KG1 (cell line): ENCODE measurements around the gene RFTN2.
"Not testable (repeated sequence)": the region's sequence is repeated elsewhere in the genome, so short reads cannot be mapped to it uniquely, and the experiment has no call there.

ENCODE experiments used
- DNase-seq: peaks from one replicate; lab custom pipeline; 2025; lab: John Stamatoyannopoulos, UW

RFTN2 gene

GRCh38 chr2:197674591-197674990, 796 bp downstream of the RFTN2 start:
- no peak for DNase-seq

- no peak for DNase-seq
Measured at GRCh38 chr2:197674060-197674459, 1.3 kb downstream of the RFTN2 start.

- no peak for DNase-seq
Measured at GRCh38 chr2:197673606-197674005, 1.8 kb downstream of the RFTN2 start.

GRCh38 chr2:197673106-197673505, 2.3 kb downstream of the RFTN2 start:
- no peak for DNase-seq

- no peak for DNase-seq
Measured at GRCh38 chr2:197672371-197672893, 3.0 kb downstream of the RFTN2 start.

GRCh38 chr2:197669077-197669476, 6.3 kb downstream of the RFTN2 start:
- DNase-seq = no peak

- no peak for DNase-seq
Measured at GRCh38 chr2:197668296-197668695, 7.1 kb downstream of the RFTN2 start.

- no peak for DNase-seq
Measured at GRCh38 chr2:197666277-197666676, 9.1 kb downstream of the RFTN2 start.

GRCh38 chr2:197661626-197662025, 13.8 kb downstream of the RFTN2 start:
- no peak for DNase-seq

GRCh38 chr2:197657562-197657961, 17.8 kb downstream of the RFTN2 start:
- no peak for DNase-seq

- no peak for DNase-seq
Measured at GRCh38 chr2:197647961-197648690, 27.3 kb downstream of the RFTN2 start.

- DNase-seq = no peak
Measured at GRCh38 chr2:197641666-197642065, 33.7 kb downstream of the RFTN2 start.

GRCh38 chr2:197640571-197641122, 34.7 kb downstream of the RFTN2 start:
- DNase-seq = not testable (repeated sequence)

- DNase-seq = no peak
Measured at GRCh38 chr2:197633109-197633657, 42.2 kb downstream of the RFTN2 start.

- DNase-seq = no peak
Measured at GRCh38 chr2:197628043-197628500, 47.3 kb downstream of the RFTN2 start.

GRCh38 chr2:197626965-197627625, 48.3 kb downstream of the RFTN2 start:
- no peak for DNase-seq

- DNase-seq = no peak
Measured at GRCh38 chr2:197620133-197620532, 55.3 kb downstream of the RFTN2 start.

- DNase-seq = no peak
Measured at GRCh38 chr2:197615016-197615652, 60.3 kb downstream of the RFTN2 start.

GRCh38 chr2:197614532-197614931, 60.9 kb downstream of the RFTN2 start:
- no peak for DNase-seq

- DNase-seq = no peak
Measured at GRCh38 chr2:197613509-197613987, 61.8 kb downstream of the RFTN2 start.

- DNase-seq = no peak
Measured at GRCh38 chr2:197606180-197606579, 69.2 kb downstream of the RFTN2 start.
